ENCODE measurements around the gene PTPRC.

The PTPRC gene

DNA sequence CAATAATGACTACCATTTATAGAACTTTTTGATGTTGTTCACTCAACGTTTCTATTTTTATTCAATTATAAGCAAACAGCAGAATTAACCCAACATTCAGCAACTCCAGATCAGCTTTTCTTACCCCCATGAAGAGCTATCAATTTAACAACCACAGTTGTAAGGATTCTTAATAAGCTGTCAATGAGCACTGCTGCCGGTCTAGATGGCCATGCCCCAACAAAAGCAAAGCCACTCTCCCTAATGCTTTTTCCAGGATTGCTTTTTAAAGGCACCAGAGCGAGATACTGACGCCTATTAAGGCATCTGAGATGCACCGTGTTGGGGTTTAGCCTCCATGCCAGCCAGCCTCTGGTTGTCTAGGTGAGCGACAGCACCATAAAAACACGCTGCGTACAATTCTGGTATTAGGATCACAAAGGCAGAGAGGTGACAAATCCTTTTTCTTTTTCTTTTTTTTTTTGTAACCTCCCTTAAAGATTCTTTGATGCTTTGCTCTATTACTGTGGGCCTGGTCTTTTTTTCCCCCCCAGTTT is 39.5 kb downstream of the PTPRC start:
- no peak for DNase-seq

DNA sequence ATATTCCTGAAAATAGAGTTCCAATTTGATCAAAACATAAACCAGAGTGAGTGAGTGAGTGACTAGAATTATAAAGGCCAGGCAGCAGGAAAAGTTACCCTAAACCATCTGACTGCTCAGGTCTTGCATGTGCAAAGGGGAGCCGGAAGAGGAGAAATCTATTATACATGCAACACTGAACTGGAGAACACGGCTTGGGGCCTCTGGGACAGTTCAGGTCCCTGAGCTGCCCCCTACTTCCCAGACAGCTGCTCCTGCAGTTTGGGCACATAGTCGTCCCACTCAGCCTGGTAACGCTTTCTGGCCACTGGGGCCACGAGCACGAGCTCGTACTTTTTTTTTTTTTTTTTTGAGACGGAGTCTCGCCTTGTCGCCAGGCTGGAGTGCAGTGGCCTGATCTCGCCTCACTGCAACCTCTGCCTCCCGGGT is 40.1 kb downstream of the PTPRC start:
- DNase-seq = no peak

DNA sequence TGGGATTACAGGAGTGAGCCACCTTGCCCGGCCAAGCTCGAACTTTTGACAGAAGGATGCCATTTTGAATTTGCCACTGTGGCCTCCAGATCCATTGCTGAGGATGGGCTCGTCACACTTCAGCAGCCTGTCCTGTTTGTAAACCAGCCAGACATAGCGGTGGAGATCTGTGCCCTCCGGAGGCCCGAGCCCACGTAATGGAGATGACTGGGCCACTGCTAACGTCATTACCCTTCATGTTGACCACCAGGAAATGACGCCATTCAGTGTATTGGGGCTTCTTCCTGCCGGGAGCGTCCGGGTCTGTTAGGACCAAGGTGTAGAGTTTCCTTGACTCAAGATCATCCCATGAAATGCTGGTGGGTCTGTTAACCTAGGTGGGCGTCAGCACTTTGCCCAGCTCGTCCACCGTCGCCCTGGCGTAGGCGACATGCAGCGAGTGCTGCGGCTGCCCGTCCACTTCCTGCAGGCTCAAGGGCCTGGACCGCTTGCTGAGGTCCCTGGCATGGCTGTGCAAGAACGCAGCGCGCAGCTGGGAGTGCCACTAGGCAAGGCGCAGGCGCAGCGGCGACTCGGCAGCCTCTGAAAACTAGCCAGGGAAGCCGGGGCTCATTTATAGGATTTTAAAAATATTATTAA is 40.8 kb downstream of the PTPRC start:
- no peak for DNase-seq

DNA sequence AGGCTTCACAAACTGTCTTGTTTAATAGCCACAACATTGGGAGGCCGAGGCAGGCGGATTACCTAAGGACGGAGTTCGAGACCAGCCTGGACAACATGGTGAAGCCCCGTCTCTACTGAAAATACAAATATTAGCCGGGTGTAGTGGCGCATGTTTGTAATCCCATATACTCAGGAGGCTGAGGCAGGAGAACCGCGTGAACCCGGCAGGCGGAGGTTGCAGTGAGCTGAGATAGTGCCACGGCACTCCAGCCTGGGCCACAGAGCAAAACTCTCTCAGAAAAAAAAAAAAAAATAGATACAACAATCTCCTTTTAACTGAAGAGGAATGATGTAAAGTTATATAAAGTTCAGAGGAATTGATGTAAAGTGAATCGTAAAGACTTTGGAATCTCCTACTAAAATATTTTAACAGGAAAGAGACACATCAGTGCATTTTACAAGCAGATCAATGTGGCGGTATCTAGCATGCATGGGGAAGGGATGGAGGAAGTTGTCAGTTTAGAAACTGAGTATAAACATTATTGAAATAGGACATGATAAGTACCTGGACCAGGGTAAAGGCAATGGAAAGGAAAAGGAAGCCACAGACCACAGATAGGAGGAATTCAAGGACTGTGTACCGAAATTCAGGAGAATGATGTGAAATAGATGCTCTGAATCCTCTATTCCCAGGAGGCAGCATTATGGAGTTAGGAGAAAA is 41.5 kb downstream of the PTPRC start:
- DNase-seq = no peak

DNA sequence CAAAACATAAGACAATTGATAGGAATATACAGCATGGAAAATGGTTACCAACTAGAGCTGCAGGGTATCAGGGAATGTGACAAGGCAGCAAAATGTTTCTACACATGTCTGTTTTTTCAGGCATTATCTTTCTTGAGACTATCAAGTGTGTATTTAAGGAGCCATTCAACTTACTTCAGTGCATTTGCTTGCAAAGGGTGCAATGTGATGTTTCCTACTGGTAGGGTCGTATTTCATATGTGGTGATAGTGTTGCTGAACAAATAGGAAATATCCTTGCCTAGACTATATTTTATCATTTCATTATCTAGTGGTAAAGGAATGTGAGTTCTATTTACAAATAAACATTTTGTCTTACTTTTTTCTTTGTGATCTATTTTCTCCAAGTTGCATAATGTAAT is 42.4 kb downstream of the PTPRC start:
- no peak for DNase-seq

DNA sequence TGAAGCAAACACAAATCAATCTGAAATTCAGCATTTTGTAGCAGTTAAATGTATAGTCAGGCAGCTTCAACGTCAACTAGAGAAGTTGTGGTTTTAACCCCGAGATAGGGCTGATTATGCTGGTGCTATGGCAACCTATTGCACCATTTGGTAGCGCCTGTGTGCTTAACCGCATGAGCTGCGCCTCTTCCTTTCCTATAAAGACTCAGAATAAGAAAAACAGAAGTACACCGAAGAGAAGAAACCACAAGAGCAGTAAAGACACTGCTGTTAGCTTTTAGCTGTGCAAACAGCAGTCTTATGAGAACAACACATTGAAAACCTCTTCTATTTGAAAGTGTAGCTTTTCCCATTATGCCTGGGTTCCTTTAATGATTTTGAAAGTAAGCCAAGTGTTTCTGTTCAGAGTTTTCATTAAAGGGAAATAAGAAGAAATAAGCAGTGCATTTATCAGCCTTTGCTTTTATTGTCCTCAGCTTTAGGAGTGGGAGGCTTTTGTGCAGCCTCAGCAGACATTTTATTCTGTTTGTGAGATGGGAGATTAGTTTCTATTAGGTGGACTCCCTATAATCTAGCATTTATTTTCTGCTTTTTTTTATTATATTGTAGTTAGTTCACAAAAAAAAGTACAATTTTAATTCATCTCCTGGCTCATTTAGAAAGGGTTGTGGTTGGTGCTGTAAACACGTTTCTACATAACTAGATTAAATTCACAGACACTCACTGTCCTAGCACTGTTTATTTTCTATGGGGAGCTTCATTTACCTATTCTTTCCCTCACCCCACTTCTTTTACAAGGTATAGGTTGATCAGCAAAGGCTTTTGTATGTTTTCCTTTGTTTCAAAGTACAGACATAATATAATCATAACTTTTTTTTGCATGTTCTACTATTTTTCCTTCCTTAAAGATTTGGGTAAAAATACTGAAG is 43.3 kb downstream of the PTPRC start:
- DNase-seq = peak; percentile 48

DNA sequence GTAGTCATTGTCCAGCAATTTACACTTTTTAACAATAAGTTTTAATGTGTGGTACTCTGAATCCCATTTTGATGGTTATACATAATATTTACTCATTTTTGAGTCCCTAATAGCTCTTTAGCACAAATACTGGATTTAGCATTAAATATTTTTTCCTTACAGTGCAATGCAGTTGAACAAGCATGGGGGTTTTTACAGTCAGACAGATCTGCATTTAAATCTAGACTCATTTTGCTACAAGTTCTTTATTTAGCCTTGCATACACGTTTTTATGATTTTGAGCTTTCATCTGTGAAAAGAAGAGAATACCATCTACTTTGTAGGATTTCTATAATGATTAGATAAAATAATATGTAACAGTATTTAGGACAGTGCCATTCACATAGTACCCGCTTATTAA is 44.0 kb downstream of the PTPRC start:
- no peak for DNase-seq

DNA sequence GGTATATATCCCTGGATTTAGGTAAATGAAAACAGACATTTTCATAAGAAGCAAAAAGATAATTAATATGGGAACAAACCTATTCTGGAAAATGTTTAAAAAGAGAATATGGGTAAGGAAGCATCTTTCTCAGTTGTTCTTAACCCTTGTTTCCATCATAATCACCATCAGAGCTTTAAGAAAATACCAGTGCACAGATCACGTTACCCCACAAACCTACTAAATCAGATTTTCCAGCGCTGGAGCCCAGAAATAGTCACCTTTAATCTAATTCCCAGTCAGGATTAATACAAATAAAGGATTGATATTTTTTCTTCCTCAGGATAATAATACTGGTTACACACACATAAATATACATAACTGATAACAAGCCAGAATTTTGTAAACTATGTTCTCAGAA is 44.6 kb downstream of the PTPRC start:
- DNase-seq = no peak

DNA sequence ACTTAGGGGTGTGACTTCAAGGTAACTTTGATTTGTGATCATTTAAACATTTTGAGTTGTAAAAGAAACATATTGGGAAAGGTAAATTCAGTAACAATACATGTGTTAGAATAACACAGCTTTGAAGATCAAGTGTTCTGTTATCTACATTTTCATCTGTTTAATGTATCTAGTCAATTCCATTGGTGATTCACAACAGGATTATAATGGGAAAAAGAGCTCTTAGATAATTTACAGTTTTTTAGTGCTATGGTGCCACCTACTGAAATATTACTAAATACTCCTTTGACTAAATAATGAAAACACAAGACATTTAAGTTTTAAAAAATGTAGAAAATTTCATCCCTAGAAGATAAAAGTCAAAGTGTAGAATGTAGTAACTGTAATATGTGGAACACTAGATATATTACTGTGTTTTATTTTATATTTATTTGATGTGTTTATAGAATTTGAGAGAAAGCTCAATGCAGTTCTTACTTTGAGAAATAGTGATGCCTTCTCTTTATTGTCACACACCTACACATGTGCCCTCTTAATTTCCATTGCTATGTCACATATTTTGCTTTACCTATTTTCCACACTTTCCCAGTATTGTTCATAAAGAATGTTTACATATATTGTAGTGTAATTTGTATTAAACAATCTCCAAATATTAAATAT is 47.4 kb downstream of the PTPRC start:
- peak; percentile 34 for DNase-seq

DNA sequence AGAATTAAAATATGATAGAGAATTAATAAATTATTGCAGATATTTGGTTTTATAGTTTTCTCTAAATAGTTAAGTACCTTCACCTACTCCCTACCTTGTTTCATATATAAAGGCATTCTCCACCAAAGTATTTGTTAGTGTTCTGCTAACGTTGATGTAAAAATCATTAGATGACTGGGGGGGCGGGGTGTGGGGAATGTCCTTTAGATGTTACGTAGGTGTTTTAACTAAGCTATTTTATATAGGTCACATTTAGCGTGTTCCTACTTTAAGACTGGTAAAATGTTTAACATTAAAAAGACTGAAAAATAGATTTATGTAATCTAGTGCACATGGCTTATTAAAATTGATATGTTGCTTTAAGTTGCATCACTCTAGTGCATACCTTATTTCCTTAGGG is 48.6 kb downstream of the PTPRC start:
- no peak for DNase-seq

DNA sequence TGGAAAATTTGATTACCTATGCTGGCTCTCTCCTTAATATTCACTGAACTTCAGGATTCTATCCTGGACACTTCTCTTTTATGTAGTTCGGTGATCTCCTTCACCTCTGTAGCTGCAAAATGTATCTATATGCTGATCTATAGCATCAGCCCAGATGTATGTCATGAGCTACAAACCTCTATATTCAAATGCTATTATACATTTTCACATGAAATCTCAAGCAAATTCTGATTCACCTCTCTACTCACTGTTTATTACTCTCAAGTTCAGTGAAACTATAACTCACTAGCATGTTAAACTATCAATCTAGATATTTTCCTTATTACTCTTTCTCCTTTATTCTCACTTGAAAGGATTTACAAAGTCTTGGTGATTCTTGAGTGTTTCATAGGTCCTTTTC is 52.2 kb downstream of the PTPRC start:
- DNase-seq = no peak

DNA sequence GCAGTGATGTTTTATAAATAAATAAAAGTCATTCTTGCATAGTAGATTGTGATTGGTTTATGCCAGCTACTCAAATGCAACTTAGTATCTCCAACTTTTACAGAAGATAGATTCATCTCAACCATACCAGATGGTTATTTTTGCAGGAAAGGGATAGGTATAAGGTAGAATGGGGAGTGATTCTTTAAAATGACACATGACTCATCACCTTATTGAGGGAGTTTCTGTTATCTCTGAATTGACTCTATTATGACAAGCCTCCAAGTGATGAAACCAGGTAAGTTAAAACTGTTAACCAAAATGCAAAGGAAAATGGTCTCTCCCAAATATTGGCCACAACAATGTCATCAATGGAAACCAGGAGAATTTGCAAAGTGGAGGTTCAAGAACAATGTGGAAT is 54.5 kb downstream of the PTPRC start:
- no peak for DNase-seq

DNA sequence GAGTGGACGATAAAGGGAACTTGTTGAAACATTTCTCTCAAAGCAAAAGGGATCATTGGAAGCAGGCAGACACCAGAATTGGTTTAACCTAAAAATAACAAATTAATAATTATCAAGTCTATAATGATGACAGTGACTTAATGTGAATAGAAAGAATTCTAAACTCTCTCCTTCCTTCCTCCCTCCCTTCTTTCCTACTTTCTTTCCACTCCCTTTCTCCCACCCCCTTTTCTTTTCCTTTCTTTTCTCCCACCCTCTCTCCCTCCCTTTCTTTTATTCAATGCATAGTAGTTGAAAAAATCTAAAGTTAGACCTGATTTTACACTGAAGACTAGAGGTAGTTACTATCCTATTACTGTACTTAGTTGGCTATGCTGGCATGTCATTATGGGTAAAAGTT is 55.7 kb downstream of the PTPRC start:
- DNase-seq = no peak

DNA sequence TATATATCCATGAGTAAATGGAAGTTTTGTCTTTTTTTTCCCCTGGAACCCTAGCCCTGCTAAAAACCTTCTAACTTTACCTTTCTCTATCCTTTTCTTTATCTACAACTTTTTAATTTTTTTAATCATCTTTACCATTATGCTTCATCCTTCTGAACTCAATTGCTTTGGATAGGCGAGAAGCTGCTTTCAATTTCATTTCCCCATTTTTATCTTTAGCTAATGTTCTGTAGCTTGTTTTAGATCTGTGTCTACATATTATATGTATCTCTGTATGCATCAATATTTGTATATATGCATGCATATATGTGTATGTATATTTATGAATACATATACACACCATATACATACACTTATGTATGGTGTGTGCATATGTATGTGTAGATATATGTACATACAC is 57.4 kb downstream of the PTPRC start:
- DNase-seq = no peak

DNA sequence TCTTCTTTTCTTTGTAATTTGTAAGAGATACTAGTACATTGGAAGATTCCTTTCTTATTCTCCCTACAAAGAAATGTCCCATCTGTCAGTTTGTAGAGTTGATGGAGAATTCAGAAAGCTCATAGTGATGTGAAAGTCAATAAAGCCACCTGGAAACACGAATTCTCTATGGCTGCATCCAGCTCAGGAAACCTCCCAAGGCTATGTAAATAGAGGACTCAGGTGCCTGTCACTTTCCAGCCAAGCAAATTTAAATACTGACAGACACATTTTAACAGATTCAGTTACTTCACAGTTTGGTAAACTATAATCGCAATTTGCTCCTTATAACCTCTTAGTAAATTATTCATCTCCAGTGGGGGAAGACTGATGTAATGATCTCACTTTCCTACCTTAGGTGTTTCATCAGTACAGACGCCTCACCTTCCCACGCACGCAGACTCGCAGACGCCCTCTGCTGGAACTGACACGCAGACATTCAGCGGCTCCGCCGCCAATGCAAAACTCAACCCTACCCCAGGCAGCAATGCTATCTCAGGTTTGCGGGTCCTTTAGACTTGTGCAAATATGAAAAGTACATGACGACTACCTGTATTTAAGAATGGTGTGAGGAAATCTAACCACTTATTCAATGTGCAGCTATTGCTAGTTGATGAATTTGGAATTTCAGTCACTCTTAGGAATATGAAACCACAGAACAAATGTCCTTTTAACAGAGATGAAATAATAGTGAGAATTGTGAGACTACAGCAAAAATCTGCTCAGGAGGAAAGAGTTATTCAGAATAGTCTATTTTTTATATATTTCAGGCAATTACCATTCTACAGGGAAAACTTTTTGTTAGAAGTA is 60.6 kb downstream of the PTPRC start:
- DNase-seq = no peak

DNA sequence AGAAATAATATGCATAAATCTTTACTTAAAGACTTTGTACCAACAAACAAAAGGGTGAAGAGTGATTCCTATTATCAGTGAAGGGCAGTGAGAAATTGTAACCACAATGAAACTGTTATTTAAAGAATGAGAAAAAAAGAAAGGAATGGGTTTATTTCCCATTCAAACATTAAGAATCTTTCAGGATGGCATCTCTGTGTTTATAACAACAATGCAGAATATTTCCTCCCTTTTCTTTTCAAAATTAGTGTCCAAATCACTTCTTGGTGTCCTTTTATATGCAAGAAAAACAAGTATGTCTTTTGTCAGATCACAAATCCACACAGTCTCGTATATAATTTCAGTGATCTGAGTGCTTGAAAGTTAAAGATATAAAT is 61.2 kb downstream of the PTPRC start:
- DNase-seq = no peak

DNA sequence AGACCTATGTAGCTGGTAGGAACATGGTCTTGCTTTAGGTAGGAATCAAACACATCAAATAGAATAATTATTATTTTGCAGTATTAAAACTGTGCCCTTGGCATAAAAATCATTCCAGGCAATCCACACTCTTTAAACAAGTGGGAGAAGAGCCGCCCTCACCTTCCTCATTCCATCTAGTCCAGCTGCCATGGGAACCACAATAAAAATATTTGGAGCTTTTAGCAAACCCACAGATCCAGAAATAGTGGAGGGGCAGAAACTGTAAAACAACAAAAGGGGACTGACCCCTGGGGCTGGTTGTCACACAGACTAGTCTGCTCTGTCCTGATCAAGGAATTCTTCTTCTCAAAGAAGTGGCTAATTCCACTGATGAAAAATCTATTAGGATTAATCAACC is 61.6 kb downstream of the PTPRC start:
- no peak for DNase-seq

DNA sequence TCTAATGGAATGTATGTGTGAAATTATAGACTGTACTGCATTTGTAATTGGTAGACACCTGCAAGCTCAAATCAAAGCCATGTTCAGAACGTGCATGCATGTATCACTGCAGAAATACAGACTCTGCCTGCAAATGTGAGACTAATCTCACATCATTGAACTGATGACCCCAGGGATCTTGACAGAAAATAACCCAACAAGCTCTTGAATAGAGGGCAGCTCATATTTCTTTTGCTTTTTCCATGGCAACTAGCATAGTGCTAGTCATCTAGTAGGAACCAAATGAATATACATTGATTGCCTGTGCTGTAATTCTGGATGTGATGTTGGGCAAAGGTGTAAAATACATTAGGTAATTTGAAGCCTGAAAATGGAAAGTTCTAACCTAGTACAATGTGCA is 62.4 kb downstream of the PTPRC start:
- DNase-seq = no peak

DNA sequence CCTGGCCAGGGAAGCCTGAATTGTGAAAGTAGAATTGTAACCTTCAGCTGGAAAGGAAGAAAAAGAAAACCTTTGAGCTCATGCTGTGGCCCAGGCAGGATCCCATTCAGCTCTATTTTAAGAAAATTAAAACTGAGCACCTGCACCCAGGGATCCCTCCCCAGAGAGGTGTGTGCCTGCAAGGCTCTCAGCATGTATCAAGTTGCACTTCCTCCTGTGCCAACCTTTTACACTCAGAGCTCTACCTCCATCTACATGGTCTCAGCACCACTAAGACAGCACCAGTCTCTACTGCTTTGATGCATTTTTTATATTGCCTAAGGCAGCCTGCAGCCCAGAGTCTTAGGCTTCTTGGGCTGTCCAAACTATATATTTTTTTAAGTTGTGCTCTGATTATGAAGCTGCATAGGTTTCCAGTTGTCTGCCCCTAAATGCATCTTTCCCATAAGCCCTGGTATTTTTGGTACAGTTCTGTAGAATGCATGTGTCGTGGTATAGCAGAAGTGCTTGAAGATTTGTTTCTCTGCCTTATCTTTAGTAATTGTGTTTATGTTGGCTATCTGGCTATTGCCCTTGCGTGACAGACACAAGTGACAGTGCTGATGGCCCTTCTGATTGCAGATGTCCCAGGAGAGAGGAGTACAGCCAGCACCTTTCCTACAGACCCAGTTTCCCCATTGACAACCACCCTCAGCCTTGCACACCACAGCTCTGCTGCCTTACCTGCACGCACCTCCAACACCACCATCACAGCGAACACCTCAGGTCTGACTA is 63.1 kb downstream of the PTPRC start:
- DNase-seq = no peak

DNA sequence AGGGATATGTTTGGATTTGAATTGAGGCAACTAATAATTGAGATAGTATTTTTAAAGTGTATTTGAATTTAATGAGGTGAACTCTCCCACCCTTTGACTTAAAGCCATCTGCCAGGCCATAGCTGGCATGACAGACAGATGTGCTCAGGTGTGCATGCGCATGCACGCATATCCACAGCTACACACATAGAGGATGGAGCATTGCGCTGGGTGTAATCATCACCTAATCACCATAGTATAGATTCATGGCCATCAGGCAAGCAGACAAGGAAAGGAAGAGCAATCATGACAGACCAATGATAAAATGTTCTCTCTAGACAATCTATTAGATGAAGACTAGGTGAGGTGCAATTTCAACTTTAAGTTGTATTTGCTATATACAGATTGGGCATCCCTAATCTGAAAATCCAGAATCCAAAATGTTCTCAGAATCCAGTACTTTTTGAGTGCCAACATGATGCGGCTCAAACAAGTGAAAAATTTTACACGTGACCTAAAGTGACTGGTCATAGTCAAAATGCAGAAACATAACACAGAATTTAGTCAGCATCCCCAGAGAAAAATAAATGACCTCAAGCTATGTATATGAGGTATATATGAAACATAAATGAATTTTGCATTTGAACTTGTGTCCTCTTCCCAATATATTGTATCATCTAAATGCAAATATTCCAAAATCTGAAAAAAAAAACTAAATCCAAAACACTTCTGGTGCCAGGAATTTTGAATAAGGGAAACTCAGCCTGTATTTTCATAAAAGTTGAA is 70.1 kb downstream of the PTPRC start:
- DNase-seq = no peak

DNA sequence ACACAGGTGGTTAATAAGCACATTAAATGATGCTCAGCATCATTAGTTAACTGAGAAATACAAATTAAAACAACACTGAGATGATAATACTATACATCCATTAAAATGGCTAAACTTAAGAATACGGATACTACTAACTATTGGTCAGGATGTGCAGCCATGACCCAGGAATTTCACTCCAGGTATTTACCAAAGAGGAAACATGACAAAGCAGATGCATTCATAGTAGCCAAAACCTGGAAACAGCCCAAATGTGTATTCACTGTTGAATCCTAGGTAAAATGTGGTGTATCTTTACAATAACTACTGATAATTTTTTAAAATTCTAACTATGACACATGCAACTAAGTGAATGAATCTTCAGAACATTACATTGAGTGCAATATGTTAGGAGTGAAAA is 73.0 kb downstream of the PTPRC start:
- DNase-seq = no peak

Measured in amniotic stem cell (primary cell).